Glutamatergic neuron (in vitro differentiated cells): ENCODE results near the gene ITPR1. TPM values are rescaled to one million over a fixed set of nuclear protein-coding genes. Genes with fewer than 3 reads are reported as not detected.

Experiments used
- DNase-seq: peaks from one replicate; pipeline ENCODE4 v3.0.0; 2022
- H3K27ac Mint-ChIP-seq: one replicate; pipeline ENCODE4 v1.8.0; 2020; ENCODE audit warnings: mild to moderate bottlenecking, mixed read lengths, inconsistent platforms; ENCODE audit not compliant: unreplicated experiment
- H3K27me3 Mint-ChIP-seq: one replicate; pipeline ENCODE4 v1.8.0; 2020; ENCODE audit warnings: mild to moderate bottlenecking, moderate library complexity, mixed read lengths, inconsistent platforms; ENCODE audit not compliant: unreplicated experiment
- H3K36me3 Mint-ChIP-seq: one replicate; pipeline ENCODE4 v1.8.0; 2020; ENCODE audit warnings: mild to moderate bottlenecking, mixed read lengths, inconsistent platforms; ENCODE audit not compliant: unreplicated experiment
- H3K4me1 Mint-ChIP-seq: one replicate; pipeline ENCODE4 v1.8.0; 2020; ENCODE audit warnings: mild to moderate bottlenecking, low read depth, mixed read lengths, inconsistent platforms; ENCODE audit not compliant: unreplicated experiment
- H3K4me3 Mint-ChIP-seq: one replicate; pipeline ENCODE4 v1.8.0; 2020; ENCODE audit warnings: mild to moderate bottlenecking, mixed read lengths, inconsistent platforms; ENCODE audit not compliant: unreplicated experiment
- H3K9me3 Mint-ChIP-seq: one replicate; pipeline ENCODE4 v1.8.0; 2020; ENCODE audit warnings: mild to moderate bottlenecking, moderate library complexity, mixed read lengths, inconsistent platforms; ENCODE audit not compliant: unreplicated experiment
- CTCF ChIP-seq: fragments of 200-600 bp; sonication (generic); IDR thresholded peaks from one replicate; pipeline ENCODE4 v1.5.0; 2021; ENCODE audit not compliant: partially characterized antibody, unreplicated experiment
- total RNA-seq: library from RNA; stranded (reverse); fragmentation: NEBNext Ultra II Directional; extraction: Animal tissue kit (Norgen Biotek cat#: 25700); gene quantifications from one replicate; pipeline ENCODE4 v1.2.1, GENCODE V29; 2021; ENCODE audit not compliant: unreplicated experiment

Gene ITPR1
- total RNA-seq, 1 donor from 2014 or later: 6.9 TPM

GRCh38 chr3:4771243-4771642, 278.1 kb downstream of the ITPR1 start:
- H3K9me3 Mint-ChIP-seq: no peaks in the 10 kb centered on the region
- peaks cover 2% of the 10 kb centered on the region for H3K27me3 Mint-ChIP-seq
- no peak for TF ChIP-seq CTCF
- no peak for DNase-seq
- H3K27ac Mint-ChIP-seq: no peak overlapping the region
- H3K36me3 Mint-ChIP-seq: peaks cover 3% of the 10 kb centered on the region
- H3K4me1 Mint-ChIP-seq: no peaks in the 10 kb centered on the region
- no peak overlapping the region for H3K4me3 Mint-ChIP-seq

DNA sequence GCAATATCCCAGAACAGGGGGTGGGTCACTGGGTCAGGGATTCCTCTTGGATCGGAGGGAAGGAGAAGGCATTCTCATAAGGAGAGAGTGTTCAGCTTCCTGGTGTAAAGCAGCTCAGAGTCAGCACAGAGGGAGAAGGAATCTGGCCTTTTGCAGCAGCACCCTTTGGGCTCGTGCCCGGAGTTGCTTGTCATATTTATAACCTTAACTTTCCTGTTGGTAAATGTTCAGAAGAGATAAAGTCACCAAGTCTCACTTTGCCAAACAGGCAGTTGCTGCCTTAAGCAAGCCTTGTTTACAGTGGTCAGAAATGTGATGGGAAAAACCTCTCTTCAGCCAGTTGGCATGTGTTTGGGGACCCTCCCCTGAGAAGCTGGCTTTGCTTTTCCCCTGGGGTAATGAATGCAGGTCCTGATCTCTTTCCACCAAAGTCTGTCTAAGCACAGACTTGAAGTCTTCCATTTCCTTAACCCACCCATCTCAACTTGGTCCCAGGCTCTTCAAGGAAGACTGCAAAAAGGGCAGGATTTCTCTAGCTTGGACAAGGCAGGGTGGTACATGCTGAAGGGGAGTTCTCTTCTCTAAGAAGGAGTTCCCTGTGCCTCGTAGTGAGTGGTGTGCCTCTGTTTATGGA, 279.1 kb downstream of the ITPR1 start:
- no peak for DNase-seq

GRCh38 chr3:4772858-4773257, 279.7 kb downstream of the ITPR1 start:
- H3K27me3 Mint-ChIP-seq: peaks cover 2% of the 10 kb centered on the region
- no peak overlapping the region for H3K27ac Mint-ChIP-seq
- TF ChIP-seq CTCF: no peak
- H3K4me3 Mint-ChIP-seq: no peak overlapping the region
- H3K9me3 Mint-ChIP-seq: no peaks in the 10 kb centered on the region
- H3K36me3 Mint-ChIP-seq: no peaks in the 10 kb centered on the region
- H3K4me1 Mint-ChIP-seq: no peaks in the 10 kb centered on the region
- no peak for DNase-seq

More for the DNA sequence above, 279.1 kb downstream of the ITPR1 start:
- Mint-ChIP-seq H3K4me1 (no peaks in the 10 kb centered on the region), H3K27ac (no peak overlapping the region), H3K36me3 (no peaks in the 10 kb centered on the region), H3K4me3 (no peak overlapping the region), H3K9me3 (no peaks in the 10 kb centered on the region), H3K27me3 (peaks cover 2% of the 10 kb centered on the region)
- TF ChIP-seq CTCF: no peak

DNA sequence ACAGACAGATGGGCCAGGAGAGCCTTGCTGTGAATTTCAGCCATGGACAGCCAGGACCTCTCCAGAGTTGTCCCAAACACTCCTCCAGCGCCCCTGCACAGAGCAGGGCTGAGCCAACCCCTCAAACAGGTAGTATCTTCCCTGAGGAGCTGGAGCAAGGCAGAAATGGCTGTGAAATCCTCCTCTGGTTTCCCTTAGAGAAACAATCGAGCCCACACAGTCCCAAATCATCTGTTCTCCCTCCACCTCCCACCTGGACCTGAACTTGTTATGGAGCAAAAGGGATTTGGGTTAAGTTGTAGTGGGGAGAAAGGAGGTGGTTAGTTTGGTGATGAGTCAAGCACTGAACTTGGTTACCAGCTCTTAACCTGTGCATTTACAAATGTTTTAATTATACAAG, 280.4 kb downstream of the ITPR1 start:
- Mint-ChIP-seq H3K27ac (no peak overlapping the region), H3K4me3 (no peak overlapping the region), H3K9me3 (no peaks in the 10 kb centered on the region), H3K4me1 (no peaks in the 10 kb centered on the region), H3K27me3 (peaks cover 2% of the 10 kb centered on the region), H3K36me3 (no peaks in the 10 kb centered on the region)
- no peak for TF ChIP-seq CTCF
- DNase-seq: no peak

- no peak overlapping the region for H3K4me3 Mint-ChIP-seq
- H3K27ac Mint-ChIP-seq: no peak overlapping the region
- H3K36me3 Mint-ChIP-seq: no peaks in the 10 kb centered on the region
- no peak for DNase-seq
- H3K9me3 Mint-ChIP-seq: no peaks in the 10 kb centered on the region
- no peaks in the 10 kb centered on the region for H3K27me3 Mint-ChIP-seq
- H3K4me1 Mint-ChIP-seq: no peaks in the 10 kb centered on the region
- no peak for TF ChIP-seq CTCF
Measured at GRCh38 chr3:4774531-4774930, 281.4 kb downstream of the ITPR1 start.
